HCT116 (cell line): ENCODE measurements around the gene TENT4A. TPM values are rescaled to one million over a fixed set of nuclear protein-coding genes. Genes with fewer than 3 reads are reported as not detected.

Source experiments
- ATAC-seq: fragments of 200-7000 bp; cut with Tn5 transposase; 2 replicates; pipeline ENCODE4 v1.9.1; 2020; ENCODE audit warnings: mild to moderate bottlenecking, moderate library complexity
- BruUV-seq: library from RNA; stranded (reverse); fragments of 400-500 nt; replicated peaks from 2 replicates; lab custom pipeline; 2021; lab: Mats Ljungman, UMichigan
- CTCF ChIA-PET: fragments of 300-600 bp; sonication (Branson Sonifier 250); formaldehyde crosslinking; loops from one replicate; lab custom pipeline; 2021; ENCODE audit warnings: antibody characterized with exemption; lab: Charles Lee
- POLR2A ChIA-PET: fragments of 300-600, 350-600 bp; sonication (Branson Sonifier 250); formaldehyde crosslinking; loops from one replicate; lab custom pipeline; 2021; ENCODE audit warnings: antibody characterized with exemption; lab: Charles Lee
- RAD21 ChIA-PET, 2 experiments: fragments of 300-600 bp; sonication (Branson Sonifier 250); formaldehyde crosslinking; loops; one replicate each; lab custom pipeline; 2023; ENCODE audit warnings: low total read pairs in 2 of 2; ENCODE audit not compliant: uncharacterized antibody in 2 of 2, unreplicated experiment in 2 of 2, low non-redundant PET in 1 of 2; lab: Charles Lee
- DNase-seq: peaks from one replicate; pipeline ENCODE4 v3.0.0-alpha.2; 2010; ENCODE audit warnings: low read depth, low spot score
- H2AFZ ChIP-seq: fragments of 200-600 bp; shearing (Covaris generic), sonication (generic); 2 replicates; pipeline ENCODE4 v1.6.1; 2017; ENCODE audit warnings: low read depth, mixed run types, mixed read lengths, antibody characterized with exemption, low read length; ENCODE audit not compliant: poor library complexity, severe bottlenecking
- H3K27ac ChIP-seq: 2 replicates; pipeline ENCODE4 v1.5.1; 2012; ENCODE audit warnings: low read depth, low read length
- H3K27me3 ChIP-seq: fragments of 200-600 bp; sonication (generic); 2 replicates; pipeline ENCODE4 v1.6.1; 2016; ENCODE audit warnings: mixed run types, low read length, mixed read lengths; ENCODE audit not compliant: insufficient read depth
- H3K36me3 ChIP-seq, 2 experiments: fragments of 200-500 bp in 1 of 2; fragments of 200-600 bp in 1 of 2; sonication (Bioruptor generic) in 1 of 2; sonication (generic) in 1 of 2; 2 replicates each; pipeline versions ENCODE4 v1.5.1 to v1.6.1; 2014 to 2016; ENCODE audit warnings: low read length in 2 of 2, inconsistent platforms in 1 of 2, mixed read lengths in 1 of 2, mixed run types in 1 of 2; ENCODE audit not compliant: insufficient read depth in 2 of 2, control insufficient read depth in 1 of 2
- H3K4me1 ChIP-seq, 2 experiments: fragments of 200-600 bp in 1 of 2; sonication (generic) in 1 of 2; 2 replicates each; pipeline versions ENCODE4 v1.5.1 to v1.6.1; 2012 to 2017; ENCODE audit warnings: low read length in 2 of 2, inconsistent platforms in 1 of 2, mild to moderate bottlenecking in 1 of 2, mixed read lengths in 1 of 2, mixed run types in 1 of 2, moderate library complexity in 1 of 2; ENCODE audit not compliant: insufficient read depth in 2 of 2, control insufficient read depth in 1 of 2
- H3K4me2 ChIP-seq: fragments of 200-600 bp; sonication (generic); 2 replicates; pipeline ENCODE4 v1.6.1; 2017; ENCODE audit warnings: mixed run types, low read length, mixed read lengths
- H3K4me3 ChIP-seq, 2 experiments: fragments of 200-600 bp in 1 of 2; sonication (generic) in 1 of 2; replicated peaks in 1 of 2; 2 replicates each; pipeline ENCODE4 v1.5.1; 2011 to 2016; ENCODE audit warnings: low read length in 2 of 2, control low read depth in 1 of 2, low read depth in 1 of 2, mild to moderate bottlenecking in 1 of 2, mixed read lengths in 1 of 2, mixed run types in 1 of 2
- H3K79me2 ChIP-seq: fragments of 200-600 bp; sonication (generic); 2 replicates; pipeline ENCODE4 v1.6.1; 2017; ENCODE audit warnings: mild to moderate bottlenecking, mixed run types, low read length, moderate library complexity, mixed read lengths; ENCODE audit not compliant: insufficient read depth
- H3K9ac ChIP-seq: fragments of 200-600 bp; sonication (generic); 2 replicates; pipeline ENCODE4 v1.6.1; 2016; ENCODE audit warnings: low read length, mixed read lengths
- H3K9me2 ChIP-seq: fragments of 200-600 bp; sonication (generic), shearing (Covaris generic); 2 replicates; pipeline ENCODE4 v1.6.1; 2017; ENCODE audit warnings: mixed run types, mild to moderate bottlenecking, moderate library complexity; ENCODE audit not compliant: insufficient read depth
- H3K9me3 ChIP-seq, 2 experiments: fragments of 200-500 bp in 1 of 2; fragments of 200-600 bp in 1 of 2; sonication (Bioruptor generic) in 1 of 2; sonication (generic) in 1 of 2; 2 replicates each; pipeline ENCODE4 v1.6.1; 2014 to 2017; ENCODE audit warnings: low read length in 2 of 2, mixed read lengths in 2 of 2, inconsistent platforms in 1 of 2, low read depth in 1 of 2, mild to moderate bottlenecking in 1 of 2, mixed run types in 1 of 2, moderate library complexity in 1 of 2; ENCODE audit not compliant: control insufficient read depth in 1 of 2, insufficient read depth in 1 of 2
- H4K20me1 ChIP-seq: fragments of 200-600 bp; sonication (generic), shearing (Covaris generic); 2 replicates; pipeline ENCODE4 v1.6.1; 2017; ENCODE audit warnings: mixed run types, mild to moderate bottlenecking, moderate library complexity; ENCODE audit not compliant: insufficient read depth
- CTCF ChIP-seq, 3 experiments: fragments of 200-600 bp in 1 of 3; sonication (generic) in 1 of 3; IDR thresholded peaks in 2 of 3; conservative IDR thresholded peaks in 1 of 3; 2 replicates each; pipeline ENCODE4 v1.5.1; 2012 to 2017; ENCODE audit warnings: low read depth in 2 of 3, low read length in 2 of 3, antibody characterized with exemption in 1 of 3, borderline replicate concordance in 1 of 3, control low read depth in 1 of 3, mild to moderate bottlenecking in 1 of 3, mixed read lengths in 1 of 3, mixed run types in 1 of 3, moderate library complexity in 1 of 3; ENCODE audit not compliant: insufficient read depth in 1 of 3
- EZH2 ChIP-seq: fragments of 200-600 bp; sonication (generic); IDR thresholded peaks from 2 replicates; pipeline ENCODE4 v1.6.1; 2017; ENCODE audit warnings: antibody characterized with exemption, mixed run types
- JUND ChIP-seq: IDR thresholded peaks from 2 replicates; pipeline ENCODE4 v1.6.1; 2012
- POLR2A ChIP-seq: IDR thresholded peaks from 2 replicates; pipeline ENCODE4 v1.7.0; 2011; ENCODE audit warnings: borderline replicate concordance; ENCODE audit not compliant: insufficient read depth, insufficient read length; ENCODE audit errors: extremely low read depth
- REST ChIP-seq: IDR thresholded peaks from 2 replicates; pipeline ENCODE4 v1.6.1; 2012; ENCODE audit warnings: low read depth
- SP1 ChIP-seq: IDR thresholded peaks from 2 replicates; pipeline ENCODE4 v1.6.1; 2012; ENCODE audit warnings: low read depth
- SRF ChIP-seq: IDR thresholded peaks from 2 replicates; pipeline ENCODE4 v1.6.1; 2012; ENCODE audit warnings: low read depth
- TCF7L2 ChIP-seq: IDR thresholded peaks from 2 replicates; pipeline ENCODE4 v1.7.0; 2011; ENCODE audit warnings: borderline replicate concordance, inconsistent platforms; ENCODE audit not compliant: insufficient read depth, insufficient read length; ENCODE audit errors: extremely low read depth
- intact Hi-C: fragments of 100-400 bp; cut with micrococcal nuclease; formaldehyde crosslinking; loops from 2 replicates; pipeline ENCODE4 v1.10.0; 2022
- total RNA-seq: library from RNA; stranded (reverse); gene quantifications from one replicate; pipeline ENCODE4 v1.2.1, GENCODE V29; 2021; ENCODE audit not compliant: unreplicated experiment
- TF ChIP-seq, protein P1 (sequence below): IDR thresholded peaks from 2 replicates; pipeline ENCODE4 v1.6.1; 2011; ENCODE audit warnings: mild to moderate bottlenecking, low read length, moderate library complexity; ENCODE audit not compliant: insufficient replicate concordance; ENCODE audit errors: extremely low read depth

Gene TENT4A
- total RNA-seq, 1 experiment from 2014 or later = 39.8 TPM

- no peak for TF ChIP-seq CTCF (IDR thresholded peaks at IDR 0.05 in 2 of 3, conservative IDR thresholded peaks at IDR 0.05 in 1 of 3; ENCODE audit: borderline replicate concordance in 1 of 3, insufficient read depth in 1 of 3, low read depth in 2 of 3, low read length in 2 of 3)
- no peak for TF ChIP-seq REST
Observed at GRCh38 chr5:6772886-6773285, 59.7 kb downstream of the TENT4A start (continued).

DNA sequence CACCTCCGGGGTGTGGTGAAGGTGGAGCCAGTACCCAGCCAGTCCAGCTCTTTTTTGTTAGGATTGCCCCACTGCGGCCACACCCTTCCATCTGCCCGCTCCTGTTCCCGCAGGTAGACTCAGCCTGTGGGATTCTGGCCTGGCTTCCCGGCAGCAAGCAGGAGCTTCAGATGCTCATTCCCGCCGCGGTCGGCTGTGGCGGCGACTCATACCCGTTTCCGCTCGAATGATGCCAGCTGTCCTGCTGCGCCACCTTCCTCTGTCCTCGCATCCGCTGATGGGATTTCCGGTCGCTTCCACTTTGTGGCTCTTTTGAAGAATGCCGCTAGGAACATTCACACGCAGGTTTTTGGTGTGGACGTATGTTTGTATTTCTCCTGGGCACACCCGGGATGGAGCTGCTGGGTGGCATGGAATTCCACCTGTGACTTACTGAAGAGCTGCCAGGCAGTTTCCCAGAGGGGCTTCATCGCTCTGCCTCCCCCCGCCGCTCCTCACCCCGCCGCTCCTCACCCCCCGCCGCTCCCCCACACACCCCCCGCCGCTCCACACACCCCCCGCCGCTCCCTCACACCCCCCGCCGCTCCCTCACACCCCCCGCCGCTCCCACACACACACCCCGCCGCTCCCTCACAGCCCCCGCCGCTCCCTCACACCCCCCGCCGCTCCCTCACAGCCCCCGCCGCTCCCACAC, 60.3 kb downstream of the TENT4A start:
- ChIA-PET RAD21 (no interaction called here), CTCF (no interaction called here), POLR2A (no interaction called here)
- H3K4me1 ChIP-seq = no peaks in the 10 kb centered on the region
- H3K27ac ChIP-seq = no peak overlapping the region
- H2AFZ ChIP-seq = no peak overlapping the region
- H3K27me3 ChIP-seq = no peaks in the 10 kb centered on the region
- intact Hi-C loops = no loop called here
- ATAC-seq (no peak), DNase-seq (no peak)
- no peaks in the 10 kb centered on the region for H3K36me3 ChIP-seq
- no peaks in the 10 kb centered on the region for H3K79me2 ChIP-seq
- H3K9me3 ChIP-seq = no peaks in the 10 kb centered on the region
- no peaks in the 10 kb centered on the region for H3K9me2 ChIP-seq
- no peak overlapping the region for H3K4me3 ChIP-seq
- no peak overlapping the region for H3K9ac ChIP-seq
- H3K4me2 ChIP-seq = no peak overlapping the region
- no peaks in the 10 kb centered on the region for H4K20me1 ChIP-seq
- no TSS peak for BruUV-seq
- no peak for TF ChIP-seq SP1
- TF ChIP-seq, protein P1, sequence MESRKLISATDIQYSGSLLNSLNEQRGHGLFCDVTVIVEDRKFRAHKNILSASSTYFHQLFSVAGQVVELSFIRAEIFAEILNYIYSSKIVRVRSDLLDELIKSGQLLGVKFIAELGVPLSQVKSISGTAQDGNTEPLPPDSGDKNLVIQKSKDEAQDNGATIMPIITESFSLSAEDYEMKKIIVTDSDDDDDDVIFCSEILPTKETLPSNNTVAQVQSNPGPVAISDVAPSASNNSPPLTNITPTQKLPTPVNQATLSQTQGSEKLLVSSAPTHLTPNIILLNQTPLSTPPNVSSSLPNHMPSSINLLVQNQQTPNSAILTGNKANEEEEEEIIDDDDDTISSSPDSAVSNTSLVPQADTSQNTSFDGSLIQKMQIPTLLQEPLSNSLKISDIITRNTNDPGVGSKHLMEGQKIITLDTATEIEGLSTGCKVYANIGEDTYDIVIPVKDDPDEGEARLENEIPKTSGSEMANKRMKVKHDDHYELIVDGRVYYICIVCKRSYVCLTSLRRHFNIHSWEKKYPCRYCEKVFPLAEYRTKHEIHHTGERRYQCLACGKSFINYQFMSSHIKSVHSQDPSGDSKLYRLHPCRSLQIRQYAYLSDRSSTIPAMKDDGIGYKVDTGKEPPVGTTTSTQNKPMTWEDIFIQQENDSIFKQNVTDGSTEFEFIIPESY = no peak
- no peak for TF ChIP-seq EZH2
- TF ChIP-seq JUND = no peak
- no peak for TF ChIP-seq TCF7L2
- TF ChIP-seq REST = no peak
- no peak for TF ChIP-seq SRF
- TF ChIP-seq POLR2A = no peak
